NCI-H1436 (cell line): Measurements from ENCODE around the gene SELPLG.
"Not testable (repeated sequence)": the region's sequence is repeated elsewhere in the genome, so short reads cannot be mapped to it uniquely, and the experiment has no call there.

Experiments used
- DNase-seq: peaks from one replicate; lab custom pipeline; 2025; lab: John Stamatoyannopoulos, UW

The SELPLG gene

DNA sequence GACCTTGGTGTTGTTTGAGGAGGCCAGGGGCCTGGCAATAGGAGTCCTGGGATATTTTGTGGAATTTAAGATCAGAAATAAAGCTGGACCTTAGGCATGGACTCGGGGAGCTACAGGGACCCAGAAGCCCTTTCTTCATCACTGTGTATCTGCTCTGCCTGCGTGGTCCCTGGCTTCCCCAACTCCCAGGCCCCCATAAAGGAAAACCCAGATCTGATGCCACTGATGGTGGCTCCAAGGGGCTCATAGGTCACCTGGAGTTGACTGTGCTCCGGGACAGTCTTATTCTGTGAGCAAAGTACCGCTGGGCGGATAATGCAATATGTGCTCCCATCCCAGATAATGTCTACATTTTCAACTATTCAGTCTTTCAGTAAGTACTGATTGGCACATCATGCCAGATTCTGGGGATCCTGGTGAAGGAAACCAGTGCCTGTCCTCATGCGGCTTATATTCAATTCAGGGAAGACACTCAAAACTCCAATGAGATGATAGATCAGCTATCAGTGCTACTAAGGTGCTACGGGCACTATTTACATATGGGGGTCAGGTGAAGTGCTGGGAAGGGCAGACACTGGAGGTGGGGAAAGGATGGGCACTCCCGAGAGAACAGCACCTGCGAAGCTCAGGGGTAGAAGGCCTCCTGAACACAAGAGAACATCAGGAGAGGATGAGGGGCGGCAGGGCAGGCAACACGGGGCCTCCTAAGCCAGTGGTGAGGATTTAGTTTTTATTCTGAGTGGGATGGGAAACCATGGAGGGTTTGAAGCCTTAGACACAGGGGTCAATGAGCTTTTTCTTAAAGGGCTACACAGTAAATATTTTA lies 5.5 kb upstream of the SELPLG start:
- DNase-seq: no peak

DNA sequence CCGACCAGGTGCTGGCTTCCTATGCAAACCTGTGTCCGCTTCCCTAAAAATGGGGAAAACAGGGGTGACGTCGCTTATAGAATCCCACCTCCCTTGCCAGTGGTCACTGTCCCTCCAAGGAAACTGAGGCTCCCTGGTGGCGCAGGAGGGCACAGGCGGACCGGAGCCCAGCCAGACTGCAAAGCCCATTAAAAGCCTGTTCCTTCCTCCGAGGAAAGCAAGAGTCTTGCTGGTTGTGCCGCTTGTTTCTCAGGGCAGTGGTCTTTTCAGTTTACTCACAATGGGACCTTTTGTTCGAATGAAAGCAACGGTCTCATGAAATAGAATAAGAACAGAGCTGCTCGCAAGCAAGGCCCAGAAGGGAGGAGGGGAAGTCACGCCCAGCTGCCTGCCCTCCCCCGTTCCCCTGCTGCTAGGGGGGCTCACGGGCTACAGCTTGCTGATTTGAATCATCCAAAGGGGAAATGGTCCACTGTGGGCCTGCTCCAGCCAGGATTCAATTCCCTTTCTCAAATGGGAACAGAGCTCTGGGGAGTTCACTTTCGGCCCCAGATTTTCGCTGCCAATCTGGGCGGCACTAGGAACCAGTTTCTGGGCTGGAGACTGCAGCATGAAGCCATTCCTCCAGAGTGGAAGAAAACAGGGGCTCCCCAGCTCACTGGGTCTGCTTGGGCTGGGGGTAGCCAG lies 4.6 kb upstream of the SELPLG start:
- DNase-seq: no peak

DNA sequence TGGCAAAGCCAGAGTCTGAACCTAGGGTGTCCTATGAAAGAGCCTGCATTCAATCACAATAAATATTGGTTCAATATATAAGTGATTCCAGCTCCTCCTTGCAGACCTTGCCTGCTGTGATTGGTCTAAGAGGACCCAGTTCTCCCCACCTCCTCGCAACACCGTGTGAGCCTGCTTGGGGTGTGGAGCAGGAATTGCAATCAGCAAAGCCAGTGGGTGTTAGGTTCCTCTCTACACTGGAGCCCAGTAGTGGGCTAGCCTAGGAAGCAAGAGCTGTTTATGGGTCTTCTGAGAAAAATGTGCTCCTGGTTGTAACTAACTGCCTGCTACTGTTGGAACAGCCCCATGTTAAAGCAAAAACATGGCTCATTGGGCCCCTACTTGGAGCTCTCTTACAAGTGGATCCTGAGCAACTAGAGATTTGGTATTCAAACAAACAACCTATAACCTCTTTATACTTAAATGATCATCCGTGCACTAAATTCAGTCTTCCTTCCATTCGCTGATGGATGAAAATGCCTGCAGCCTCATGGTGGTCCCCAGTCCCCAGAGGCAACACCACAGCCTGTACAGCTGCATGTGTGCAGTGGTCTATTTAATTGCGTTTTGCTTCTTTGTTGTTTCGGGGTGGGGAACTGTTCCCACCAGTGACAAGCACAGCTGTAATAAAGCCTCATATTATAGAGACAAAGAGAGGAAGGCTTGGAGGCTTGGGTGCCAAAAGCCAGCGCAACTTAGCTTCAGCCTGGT lies 3.7 kb upstream of the SELPLG start:
- no peak for DNase-seq

DNA sequence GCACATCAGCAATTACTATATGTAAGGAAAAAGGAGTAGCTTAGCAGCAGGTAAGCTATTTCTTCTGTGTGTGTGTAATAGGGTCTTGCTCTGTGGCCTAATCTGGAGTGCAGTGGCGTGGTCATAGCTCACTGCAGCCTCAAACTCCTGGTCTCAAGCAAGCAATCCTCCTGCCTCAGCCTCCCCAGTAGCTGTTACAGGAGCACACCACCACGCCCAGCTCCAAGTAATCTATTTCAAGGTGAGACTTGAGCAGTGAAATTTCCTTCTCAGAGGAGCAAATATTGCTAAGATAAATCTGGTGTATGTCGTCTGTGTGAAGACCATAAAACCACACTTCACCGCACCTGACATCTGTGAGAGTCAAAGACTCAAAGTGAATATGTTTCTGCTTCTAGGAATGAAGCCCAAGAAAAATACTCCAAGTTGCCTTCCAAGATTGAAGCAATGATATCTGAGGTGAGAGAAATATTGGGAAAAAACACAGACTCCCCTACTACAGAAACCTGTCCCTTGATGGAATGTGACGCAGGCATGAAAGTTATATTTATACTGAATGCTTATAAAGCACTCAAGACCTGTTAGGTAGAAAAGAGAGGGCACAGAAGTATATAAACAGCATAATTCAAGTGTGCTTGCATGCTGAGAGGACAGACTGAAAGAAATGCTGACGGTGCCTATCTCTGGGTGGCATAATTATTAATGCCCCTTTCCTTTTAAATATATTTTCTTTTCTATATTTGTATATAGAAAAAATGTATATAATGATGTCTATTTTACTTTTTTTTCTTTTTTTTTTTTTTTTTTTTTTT lies 2.5 kb upstream of the SELPLG start:
- no peak for DNase-seq

DNA sequence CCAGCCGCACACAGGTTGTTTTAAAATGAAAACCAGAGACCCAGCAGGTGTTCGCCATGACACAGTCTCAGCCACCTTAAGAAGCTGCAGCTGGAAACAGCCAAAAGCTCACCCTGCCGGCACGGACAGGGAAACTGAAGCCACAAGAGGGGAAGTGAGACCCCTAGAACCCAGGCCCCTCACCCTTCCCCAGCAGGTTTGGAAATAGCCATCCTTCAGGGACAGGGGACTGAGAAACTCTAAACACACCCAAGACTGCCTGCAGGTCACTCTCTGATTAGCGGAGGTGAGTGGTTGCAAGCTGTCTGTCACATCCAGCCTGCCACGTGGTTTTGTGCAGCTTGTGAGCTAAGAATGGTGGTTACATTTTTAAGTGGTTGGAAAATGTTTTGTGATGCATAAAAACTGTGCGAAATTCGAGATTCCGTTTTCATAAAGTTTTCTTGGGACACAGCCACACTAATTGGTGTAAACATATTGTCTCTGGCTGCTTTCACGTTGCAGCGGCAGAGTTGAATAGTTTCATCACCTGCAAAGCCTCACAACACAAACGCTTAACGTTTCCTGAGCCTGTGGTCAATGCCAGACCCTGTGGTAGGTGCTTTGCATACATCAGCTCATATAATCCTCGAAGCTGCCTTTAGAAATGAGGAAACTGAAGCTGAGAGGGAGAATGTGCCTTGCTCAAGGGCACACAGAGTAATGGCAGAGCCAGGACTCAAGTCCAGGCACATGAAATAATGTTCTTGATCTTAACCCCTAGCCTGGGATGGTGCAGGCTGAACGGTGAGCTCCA lies 1.7 kb upstream of the SELPLG start:
- no peak for DNase-seq

DNA sequence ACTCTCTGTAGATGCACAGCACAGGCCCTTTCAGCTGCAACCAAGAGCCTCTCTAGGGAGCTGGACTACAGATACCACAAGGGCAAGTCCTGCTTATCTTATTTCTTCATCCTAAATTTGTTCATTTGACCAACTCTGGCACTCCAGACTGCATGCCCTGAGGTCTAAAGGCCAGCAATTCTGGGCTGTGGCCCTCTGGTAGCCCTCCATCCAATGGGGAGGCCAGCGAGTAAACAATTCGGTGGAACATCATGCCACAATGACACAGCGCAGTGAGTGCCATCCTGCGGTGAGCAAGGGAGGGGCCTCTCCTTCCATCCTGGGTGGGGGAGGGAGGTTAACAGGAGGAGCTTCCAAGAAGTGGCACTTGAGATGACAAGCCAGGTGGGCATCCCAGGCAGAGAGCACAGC lies 652 bp upstream of the SELPLG start:
- DNase-seq: peak; percentile 15

DNA sequence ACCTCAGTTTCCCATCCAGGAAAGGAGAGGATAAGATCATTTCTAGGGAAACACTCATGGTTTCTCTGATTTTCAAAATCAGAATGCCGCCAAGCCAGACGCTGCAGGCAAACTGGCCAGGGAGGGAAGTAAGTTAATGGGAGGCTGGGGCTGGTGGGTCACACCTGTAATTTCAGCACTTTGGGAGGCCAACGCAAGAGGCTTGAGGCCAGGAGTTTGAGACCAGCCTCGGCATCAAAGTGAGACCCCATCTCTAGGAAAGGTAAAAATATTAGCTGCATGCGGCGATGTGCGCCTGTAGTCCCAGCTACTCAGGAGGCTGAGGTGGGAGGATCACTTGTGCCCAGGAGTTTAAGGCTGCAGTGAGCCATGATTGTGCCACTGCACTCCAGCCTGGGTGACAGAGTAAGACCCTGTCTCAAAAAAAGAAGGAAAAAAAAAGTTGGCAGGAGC lies 587 bp downstream of the SELPLG start:
- DNase-seq: no peak

DNA sequence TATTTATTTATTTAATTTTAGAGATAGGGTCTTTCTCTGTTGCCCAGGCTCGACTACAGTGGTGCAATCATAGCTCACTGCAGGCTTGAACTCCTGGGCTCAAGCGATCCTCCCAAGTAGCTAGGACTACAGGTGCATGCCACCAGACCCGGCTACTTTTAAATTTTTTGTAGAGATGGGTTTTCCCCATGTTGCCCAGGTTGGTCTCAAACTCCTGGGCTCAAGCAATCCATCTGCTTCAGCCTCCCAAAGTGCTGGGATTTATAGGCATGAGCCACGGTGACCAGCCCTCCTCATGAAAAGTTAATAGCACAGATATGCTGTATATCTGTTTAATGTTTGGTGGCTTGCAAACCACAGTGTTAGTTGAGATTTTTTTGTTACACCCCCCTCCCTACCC lies 2.4 kb downstream of the SELPLG start:
- DNase-seq: not testable (repeated sequence)

DNA sequence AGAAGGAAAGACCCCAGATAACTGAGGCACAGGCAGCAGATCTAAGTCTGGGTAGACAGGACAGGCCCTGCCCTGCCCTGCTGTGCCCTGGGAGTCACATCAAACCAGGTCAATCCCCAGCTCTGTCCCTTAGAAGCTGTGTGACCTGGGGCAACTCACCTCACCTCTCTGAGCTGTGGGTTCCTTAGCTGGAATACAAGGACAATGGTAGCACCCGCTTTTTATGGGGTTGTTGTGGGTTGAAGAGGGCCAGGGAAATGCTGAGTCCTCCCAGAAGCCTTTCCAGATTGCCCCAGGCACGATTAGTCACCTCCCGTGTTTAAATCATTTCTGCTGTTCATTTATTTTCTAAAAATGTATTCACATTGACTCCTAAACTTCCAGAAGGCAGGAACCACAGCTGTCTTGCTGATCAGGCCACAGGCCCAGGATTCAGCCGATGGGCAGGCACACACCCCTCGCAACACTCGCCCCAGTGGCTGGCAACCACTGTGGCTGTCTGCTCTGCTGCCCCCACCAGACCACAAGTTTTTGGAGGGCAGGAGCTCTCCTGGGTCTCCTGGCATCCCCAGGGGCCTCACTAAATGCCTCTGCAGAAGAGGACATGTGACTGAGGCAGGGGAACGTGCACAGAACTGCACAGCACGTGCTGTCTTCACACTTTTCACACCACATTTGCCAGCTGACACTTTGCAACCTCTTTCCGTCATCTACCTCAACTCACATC lies 3.0 kb downstream of the SELPLG start:
- DNase-seq: no peak

DNA sequence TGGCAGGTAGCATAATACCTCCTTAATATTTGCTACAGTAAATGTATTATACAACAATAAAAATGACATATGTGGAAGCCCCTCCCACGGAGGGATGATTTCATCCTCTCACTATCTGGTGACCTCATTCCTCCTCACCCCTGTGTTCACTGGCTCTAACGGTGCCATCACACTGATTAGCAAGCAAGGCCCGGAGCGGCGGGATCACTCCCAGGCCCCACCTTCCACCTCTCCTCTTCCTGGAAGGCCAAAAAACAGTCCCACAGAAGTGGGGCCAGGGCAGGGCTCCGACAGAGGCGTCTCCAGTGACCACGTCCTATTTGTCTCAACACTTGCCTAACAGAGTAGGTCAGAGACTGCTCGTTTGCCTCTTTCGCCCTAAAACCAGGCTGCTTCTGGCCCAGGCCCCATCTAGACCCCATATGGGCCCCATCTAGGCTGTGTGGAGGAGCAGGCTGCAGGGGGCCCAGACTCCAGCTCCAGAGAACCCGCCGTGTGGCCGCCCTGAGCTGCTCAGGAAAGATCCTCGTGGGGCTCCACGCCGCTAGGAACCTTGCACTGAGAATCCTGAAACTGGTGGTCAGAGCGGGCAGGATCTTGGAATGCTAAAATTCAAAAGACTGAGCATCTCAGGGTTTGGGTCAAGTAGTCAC lies 3.7 kb downstream of the SELPLG start:
- DNase-seq: no peak

DNA sequence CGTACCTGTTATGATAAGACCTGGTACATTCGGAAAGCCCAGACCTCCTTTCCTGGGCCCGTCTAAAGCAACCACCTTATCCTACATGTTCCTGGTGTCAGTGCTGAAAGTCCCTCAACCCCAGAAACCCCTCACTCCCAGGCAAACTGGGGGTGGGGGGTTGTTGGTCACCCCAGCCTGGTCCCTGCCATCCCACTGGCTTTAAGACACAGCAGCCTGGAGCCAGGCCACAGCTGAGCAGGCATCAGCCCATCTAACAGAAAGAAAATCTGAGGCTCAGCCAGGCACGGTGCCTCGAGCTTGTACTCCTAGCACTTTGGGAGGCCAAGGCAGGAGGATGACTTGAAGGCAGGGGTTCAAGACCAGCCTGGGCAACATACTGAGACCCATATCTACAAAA lies 4.5 kb downstream of the SELPLG start:
- DNase-seq: no peak

DNA sequence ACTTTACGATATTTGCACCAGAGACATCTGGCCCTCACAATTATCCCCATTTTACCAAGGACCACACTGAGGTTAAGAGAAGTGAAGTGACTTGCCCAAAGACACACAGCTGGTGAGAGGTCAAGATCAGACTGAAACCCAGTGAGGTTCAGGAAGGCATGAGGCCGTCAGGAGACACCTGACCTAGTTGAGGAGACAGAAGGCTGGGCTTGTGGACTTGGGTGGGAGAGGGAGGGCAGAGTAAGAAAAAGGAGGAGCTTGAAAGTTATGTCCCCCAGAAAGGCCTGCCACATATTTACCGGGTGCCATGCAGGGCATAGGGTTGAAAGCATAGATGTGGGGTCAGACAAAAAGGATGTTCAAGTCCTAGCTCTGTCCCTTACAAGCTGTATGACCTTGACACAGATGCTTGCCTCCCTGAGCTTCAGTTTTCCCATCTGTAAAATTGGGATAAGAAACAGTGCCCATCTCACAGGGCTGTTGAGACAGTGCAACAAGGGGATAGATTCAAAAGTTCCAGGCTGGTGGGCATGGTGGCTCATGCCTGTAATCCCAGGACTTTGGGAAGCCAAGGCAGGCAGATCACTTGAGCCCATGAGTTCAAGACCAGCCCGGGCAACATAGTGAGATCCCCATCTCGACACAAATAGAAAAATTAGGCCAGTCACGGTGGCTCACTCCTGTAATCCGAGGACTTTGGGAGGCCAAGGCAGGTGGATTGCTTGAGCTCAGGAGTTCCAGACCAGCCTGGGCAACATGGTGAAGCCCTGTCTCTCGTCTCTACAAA lies 6.4 kb downstream of the SELPLG start:
- no peak for DNase-seq

DNA sequence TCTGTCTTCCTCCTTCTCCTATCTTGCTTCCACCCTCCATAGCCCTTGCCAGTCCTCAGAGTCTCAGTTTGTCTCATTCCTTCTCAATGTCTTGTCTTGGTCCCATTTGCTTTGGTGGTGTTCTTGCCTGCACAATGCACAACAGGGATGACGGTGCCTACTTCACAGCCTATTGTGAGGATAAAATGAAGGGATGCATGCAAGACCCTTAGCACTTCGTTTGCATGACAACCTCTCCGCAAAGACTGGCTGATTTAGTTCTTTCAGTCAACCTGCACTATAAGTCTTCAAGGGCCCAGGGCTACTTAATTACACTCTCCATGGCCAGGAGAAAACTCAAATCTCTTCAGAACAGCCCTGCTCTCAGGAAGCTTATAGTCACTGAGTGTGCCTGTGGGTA lies 8.5 kb downstream of the SELPLG start:
- DNase-seq: no peak

DNA sequence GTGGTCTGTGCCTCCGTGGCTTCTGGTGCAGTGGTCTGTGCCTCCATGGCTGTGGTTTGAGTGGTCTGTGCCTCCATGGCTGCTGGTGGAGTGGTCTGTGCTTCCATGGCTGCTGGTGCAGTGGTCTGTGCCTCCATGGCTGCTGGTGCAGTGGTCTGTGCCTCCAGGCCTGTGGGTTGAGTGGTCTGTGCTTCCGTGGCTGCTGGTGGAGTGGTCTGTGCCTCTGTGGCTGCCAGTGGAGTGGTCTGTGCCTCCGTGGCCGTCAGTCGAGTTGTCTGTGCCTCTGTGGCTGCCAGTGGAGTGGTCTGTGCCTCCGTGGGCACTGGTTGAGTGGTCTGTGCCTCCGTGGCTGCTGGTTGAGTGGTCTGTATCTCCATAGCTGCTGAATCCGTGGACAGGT lies 10.1 kb downstream of the SELPLG start:
- no peak for DNase-seq

DNA sequence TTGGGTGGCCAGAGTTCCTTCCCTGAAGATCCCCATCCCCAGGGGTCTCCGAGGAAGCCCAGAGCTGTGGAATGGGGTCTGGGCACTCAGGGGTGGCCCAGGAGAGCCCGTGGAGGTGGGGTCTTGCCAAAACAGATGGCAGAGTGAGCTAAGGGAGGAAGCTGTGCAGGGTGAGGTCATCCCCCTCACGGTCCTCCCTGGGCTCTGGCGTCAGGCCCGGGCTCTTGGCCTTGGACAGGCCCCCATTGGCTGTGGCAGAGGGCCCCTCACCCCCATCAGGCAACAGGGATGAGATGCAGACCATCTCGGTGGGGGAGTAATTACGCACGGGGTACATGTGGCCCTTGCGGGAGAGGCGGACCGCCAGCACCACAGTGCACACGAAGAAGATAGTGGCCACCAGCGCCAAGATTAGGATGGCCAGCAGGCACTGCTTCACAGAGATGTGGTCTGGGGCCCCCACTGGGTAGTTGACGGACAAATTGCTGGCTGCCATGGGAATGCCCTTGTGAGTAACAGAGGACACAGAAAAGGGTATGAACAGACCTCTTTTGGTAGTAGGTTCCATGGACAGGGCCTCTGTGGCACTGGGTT lies 10.7 kb downstream of the SELPLG start:
- DNase-seq: no peak

DNA sequence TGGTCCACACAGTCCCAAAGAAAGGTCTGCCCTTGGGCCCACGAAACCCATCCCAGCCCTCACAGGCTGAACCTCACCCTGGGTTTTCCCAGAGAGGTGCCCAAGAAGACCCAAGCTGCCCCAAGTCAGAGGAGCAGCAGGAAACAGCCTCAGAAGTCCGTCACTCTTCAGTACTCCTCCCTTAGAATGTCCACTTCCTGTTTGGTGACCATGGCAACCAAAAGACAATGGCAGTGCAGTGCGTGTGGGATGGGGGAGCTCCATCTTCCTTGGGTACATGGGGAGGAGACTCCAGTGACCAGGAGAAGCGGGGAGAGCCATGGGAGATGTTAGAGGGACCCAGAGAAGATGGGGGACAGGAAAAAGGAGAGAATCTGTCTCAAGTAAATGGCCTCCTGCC lies 11.3 kb downstream of the SELPLG start:
- DNase-seq: peak; percentile 15

DNA sequence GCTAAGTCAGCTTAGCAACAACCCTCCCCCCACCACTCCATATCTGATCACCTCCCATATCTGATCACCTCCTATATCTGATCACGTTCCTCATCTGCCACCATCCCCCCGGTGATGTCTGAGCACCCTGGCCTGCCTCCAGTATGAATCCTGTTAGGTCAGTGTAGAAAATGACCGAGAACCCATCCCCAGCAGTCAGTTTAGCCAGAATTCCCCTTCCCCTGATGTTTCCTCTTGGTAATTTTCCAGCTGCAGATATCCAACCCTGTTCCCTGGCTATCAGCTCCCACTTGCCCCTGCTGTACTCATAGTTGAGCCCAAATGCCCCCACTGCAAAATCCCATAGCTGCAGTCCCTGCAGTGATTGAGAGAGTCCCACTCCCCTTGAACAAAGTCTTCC lies 12.5 kb downstream of the SELPLG start:
- DNase-seq: no peak

DNA sequence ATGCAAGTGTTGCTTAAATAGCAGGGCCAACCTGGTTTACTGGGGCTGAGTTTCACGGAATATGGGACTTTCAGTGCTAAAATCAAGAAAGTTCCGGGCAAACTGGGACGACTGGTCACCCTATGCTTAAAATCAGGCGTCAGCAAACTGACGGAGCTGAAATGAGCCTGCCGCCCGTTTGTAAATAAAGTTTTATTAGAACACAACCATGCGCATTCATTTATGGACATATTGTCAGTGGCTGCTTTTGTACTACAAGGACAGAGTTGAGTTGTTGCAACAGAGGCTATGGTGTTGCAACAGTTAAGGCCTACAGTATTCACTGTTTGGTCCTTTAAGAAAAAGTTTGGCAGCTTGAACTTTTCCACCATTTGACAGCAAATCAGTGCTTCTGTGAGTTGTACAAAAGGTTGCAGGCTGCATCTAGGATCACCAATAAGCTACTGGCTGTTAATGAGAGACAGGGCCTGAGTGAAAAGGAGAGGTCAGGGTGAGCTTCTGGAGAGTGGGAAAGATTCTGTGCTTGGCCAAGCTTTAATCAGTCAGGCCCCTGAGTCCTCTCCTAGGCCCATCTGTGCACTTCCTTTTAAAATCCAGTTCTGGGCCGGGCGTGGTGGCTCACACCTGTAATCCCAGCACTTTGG lies 13.3 kb downstream of the SELPLG start:
- DNase-seq: no peak
